Activated gamma-delta T cell (primary cell): ENCODE results near the gene CRTAP.
"Not testable (repeated sequence)": the region's sequence is repeated elsewhere in the genome, so short reads cannot be mapped to it uniquely, and the experiment has no call there.

Source experiments
- DNase-seq: peaks from one replicate; lab custom pipeline; 2025; lab: John Stamatoyannopoulos, UW
- total RNA-seq, 2 donors: gene quantifications; one replicate each; lab custom pipeline; 2026; lab: John Stamatoyannopoulos, UW

CRTAP gene
- total RNA-seq: 47.9 to 54.2 reads per million in 2 donors

DNA sequence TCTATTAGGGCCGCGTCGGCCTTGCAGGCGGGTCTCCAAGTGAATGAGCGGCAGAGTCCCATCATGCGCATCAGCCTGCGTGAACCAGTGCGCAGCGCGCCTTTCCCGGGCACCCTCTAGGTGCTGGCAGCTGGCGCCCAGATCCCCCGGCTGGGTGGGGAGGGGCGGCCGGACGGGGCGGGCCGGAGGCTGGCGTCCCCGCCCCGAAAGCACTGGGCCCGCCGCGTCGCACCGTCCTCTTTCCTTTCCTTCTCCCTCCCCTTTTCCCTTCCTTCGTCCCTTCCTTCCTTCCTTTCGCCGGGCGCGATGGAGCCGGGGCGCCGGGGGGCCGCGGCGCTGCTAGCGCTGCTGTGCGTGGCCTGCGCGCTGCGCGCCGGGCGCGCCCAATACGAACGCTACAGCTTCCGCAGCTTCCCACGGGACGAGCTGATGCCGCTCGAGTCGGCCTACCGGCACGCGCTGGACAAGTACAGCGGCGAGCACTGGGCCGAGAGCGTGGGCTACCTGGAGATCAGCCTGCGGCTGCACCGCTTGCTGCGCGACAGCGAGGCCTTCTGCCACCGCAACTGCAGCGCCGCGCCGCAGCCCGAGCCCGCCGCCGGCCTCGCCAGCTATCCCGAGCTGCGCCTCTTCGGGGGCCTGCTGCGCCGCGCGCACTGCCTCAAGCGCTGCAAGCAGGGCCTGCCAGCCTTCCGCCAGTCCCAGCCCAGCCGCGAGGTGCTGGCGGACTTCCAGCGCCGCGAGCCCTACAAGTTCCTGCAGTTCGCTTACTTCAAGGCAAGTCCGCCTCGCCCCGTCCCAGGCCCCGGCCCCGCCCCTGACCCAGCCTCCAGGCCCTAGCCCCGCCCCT, at the start of gene CRTAP:
TSS of gene CRTAP (plus strand) at position 243 of the 850 bp plus-strand sequence. CDS start at position 307, 64 bp downstream.
- peak; percentile 79 for DNase-seq

GRCh38 chr3:33064929-33065328, 48.9 kb upstream of the CRTAP start:
- DNase-seq: no peak

DNA sequence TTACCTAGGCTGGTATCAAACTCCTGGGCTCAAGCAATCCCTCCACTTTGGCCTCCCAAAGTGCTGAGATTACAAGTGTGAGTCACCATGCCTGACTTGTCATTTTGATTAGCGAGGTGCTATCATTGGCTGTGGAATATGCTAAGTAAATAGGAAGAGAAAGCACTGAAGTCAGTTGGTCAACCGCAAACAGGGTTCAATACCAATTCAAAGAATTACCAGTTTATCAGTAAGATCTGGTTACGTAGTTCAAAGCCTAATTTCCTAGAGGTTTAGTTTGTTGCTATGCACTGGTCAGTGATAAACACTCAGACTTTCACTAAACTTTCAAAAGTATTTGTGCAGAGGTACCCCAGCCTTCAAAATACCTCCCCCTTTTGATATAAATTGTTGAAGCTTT, 46.3 kb upstream of the CRTAP start:
- DNase-seq: no peak

DNA sequence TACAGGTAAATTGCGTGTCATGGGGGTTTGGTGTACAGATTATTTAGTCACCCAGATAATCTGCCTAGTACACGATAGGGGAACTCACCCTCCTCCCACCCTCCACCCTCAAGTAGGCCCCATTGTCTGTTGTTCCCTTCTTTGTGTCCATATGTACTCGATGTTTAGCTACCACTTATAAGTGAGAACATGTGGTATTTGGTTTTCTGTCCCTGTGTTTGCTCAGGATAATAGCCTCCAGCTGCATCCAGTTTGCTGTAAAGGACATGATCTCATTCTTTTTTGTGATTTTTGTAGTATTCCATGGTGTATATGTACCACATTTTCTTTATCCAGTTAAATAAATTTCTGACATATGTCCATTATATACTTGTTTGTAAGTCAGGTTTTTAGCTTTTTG, 44.0 kb upstream of the CRTAP start:
- not testable (repeated sequence) for DNase-seq

GRCh38 chr3:33071181-33071580, 42.6 kb upstream of the CRTAP start:
- no peak for DNase-seq

DNA sequence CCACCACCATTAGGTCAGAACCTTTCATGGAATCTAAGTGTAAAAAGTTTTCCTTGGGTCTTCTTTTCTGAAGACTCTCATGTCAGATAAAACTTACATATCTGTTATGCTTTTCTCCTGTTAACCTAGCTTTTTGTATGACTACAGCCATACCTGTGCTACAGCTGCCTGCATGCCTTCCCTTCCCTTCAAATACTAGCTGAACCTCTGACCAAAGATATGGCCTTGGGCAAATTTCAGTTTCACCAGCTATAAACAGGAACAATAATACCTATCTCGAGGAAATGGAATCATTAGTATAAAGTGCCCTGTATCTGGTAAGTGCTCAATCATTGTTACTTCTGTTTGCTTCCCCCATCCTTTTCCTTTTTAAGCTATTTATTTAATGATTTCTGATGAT, 41.9 kb upstream of the CRTAP start:
- DNase-seq: no peak

- DNase-seq: no peak
These were observed 39.4 kb upstream of the CRTAP start for GRCh38 chr3:33074217-33075067.

GRCh38 chr3:33075995-33076394, 37.8 kb upstream of the CRTAP start:
- DNase-seq: no peak

DNA sequence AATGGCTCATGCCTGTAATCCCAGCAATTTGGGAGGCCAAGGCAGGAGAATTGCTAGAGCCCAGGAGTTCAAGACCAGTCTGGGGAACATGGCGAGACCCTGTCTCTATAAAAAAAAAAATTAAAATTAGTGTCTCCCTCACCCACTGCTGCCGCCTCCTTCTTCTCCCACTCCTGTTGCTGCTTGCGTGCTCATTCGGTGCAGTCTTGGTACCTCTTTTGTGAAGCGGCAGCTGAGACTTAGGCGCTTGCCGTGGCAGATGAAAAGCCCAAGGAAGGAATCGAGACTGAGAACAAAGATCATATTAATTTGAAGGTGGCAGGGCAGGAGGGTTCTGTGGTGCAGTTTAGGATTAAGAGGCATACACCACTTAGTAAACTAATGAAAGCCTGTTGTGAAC, 36.9 kb upstream of the CRTAP start:
- DNase-seq: no peak

DNA sequence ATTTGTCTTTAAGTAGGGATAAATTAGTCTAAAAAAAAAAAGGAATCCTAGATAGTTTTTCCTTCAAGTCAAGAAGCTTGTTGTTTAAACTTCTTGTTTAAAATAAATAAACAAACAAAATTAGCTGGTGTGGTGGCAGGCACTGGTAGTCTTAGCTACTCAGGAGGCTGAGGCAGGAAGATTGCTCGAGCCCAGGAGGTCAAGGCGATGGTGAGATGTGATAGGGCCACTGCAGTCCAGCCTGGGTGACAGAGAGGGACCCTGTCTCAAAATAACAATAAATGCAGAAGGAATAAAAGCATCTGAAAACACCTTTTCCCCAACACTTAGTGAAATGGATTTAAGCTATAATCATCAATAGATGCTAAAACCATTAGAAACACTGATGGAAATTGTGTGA, 35.8 kb upstream of the CRTAP start:
- no peak for DNase-seq

DNA sequence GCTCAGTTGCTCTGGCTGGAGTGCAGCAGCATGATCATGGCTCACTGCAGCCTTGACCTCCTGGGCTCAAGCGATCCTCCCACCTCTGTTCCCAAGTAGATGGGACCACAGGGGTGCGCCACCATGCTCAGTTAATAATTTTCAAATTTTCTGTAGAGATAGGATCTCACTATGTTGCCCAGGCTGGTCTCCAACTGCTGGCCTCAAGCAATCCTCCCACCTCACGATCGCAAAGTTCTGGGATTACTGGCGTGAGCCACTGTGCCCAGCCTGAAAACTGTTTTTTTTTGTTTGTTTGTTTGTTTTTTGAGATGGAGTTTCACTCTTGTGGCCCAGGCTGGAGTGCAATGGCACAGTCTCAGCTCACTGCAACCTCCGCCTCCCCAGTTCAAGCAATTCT, 34.0 kb upstream of the CRTAP start:
- not testable (repeated sequence) for DNase-seq

GRCh38 chr3:33081812-33082211, 32.0 kb upstream of the CRTAP start:
- DNase-seq: no peak

GRCh38 chr3:33083958-33084357, 29.9 kb upstream of the CRTAP start:
- no peak for DNase-seq

DNA sequence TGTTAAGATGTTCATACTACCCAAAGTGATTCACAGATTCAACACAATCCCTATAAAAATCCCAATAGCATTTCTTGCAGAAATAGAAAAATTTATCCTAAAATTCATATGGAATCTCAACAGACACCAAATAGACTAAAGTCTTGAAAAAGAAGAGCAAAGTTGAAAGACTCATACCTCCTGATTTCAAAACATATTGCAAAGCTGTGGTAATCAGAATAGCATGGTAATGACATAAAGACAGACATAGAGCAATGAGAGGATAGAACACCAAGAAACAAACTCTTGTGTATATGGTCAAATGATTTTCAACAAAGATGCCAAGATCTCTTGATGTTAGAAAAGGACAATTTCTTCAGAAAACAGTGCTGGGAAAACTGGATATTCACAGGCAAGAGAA, 25.1 kb upstream of the CRTAP start:
- DNase-seq: no peak

- no peak for DNase-seq
These were observed 24.3 kb upstream of the CRTAP start for GRCh38 chr3:33089515-33089914.

DNA sequence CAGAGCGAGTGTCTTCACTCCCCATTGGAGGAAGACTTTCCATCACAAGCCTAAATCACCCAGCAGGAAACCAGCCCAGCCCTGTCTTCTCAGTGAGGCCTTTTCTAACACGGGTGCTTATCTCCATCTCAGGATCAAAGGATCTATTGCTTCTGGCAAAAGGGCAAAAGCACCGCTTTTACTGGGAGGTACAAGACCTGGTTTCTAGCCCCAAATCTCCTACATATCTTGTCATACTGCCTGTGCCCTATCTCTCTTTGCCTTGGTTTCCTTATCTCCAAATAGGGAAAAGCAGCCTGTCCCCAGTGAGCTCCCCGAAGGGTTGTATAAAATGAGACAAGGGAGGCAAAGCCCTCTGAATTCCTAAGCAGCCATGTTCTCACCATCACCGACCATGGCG, 22.1 kb upstream of the CRTAP start:
- DNase-seq: no peak

DNA sequence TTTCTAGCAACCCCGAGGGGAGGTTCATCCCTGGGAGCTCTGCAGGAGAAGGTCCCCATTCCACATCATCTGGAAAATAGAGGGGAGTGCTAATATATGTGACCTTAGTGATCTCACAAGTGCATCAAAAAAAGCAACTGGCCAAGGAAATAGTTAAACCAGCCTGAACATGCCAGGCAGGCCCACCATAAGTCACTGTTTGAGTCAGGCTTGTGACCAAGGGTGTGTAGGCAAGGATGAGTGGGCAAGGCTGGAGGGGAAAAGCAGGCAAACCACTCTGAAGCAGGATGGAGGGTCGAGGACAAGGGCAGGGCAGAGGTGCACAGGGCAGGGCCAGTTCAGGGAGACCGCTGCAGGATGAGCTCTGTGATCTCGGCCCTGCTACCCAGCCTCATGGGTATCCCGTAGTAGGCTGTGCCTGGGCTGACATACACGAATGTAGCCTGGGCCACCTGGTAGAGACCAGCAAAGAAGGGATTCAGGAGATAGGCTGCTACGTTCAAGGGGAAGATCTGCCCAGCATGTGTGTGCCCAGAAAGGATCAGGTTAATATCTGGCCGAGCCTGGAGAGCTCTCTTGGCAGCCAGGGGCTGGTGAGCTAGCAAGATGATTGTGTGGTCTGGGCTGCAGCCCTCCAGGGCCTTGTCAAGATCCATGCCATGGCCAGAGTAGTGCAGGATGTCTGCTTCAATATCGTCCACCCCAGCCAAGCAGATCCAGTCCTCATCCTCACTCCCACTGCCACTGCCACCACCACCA, 21.1 kb upstream of the CRTAP start:
- DNase-seq: no peak

GRCh38 chr3:33093847-33094246, 20.0 kb upstream of the CRTAP start:
- DNase-seq: no peak

DNA sequence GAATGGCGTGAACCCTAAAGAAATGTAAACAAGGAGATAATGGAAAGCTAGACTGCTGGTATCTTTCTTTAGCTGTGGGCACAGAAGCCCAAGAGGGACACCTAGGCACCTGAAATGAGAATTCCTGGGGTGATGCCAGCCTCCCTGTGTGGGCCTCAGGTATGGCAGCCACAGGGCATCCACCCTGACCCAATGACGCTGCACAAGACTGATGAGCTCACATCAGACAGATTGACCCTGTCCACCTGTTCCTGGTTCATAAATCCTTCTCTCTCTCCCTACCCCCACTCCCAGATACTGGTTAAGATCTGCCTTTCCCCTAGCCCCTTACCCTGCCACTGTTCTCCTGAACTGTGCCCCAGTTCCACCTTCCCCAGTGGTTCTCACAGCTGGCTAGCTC, 18.4 kb upstream of the CRTAP start:
- no peak for DNase-seq

DNA sequence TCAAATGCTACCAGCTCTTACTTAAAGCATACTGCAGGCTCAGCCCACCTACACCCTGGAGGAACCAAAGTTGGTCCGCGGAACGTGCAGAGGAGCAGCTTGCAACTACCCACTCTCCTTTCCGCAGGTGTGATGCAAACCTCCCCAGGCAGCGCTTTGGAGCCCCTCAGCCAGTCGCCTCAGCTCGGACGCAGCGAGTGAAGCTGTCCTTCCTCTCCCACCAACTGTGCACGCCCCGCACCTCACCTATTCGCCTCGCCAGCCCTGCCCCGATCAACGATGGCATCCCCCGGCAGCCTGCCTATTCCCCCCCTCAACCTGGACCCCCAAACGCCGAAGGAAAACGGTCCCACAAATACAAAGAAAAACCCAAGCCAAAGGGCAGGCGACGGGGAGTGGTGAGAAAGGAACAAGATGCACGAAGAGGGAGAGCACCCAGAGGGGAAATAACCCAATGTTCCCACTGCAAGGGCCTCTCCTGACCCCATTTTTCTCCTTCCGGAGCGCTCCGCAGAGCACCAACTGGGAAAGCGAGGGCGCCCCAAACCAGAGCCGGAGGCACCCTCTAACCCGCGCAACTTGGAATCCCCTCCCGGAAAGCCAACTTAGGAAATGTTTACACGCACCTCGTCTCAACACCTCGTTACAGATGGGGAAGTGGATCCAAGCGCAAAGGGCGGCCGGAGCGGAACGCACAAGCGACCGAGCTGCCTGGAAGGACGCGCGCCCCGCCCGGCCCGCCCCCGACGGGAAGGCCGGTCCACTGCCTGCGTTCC, 17.5 kb upstream of the CRTAP start:
- peak; percentile 29 for DNase-seq

- DNase-seq: no peak
These were observed 14.6 kb upstream of the CRTAP start for GRCh38 chr3:33099109-33099645.
